Central memory CD8-positive, alpha-beta T cell (primary cell): ENCODE results near the gene TGM3.

ENCODE experiments used
- ATAC-seq: fragments of 150-1000 bp; cut with Tn5 transposase; replicated peaks from 2 replicates; pipeline ENCODE4 v1.10.0; 2022; ENCODE audit warnings: mild to moderate bottlenecking, moderate FRiP score, moderate number of reproducible peaks; ENCODE audit not compliant: poor library complexity, severe bottlenecking; ENCODE audit errors: extremely low read depth
- DNase-seq, 2 donors: peaks; one replicate each; pipeline ENCODE4 v3.0.0; 2021; ENCODE audit warnings: low spot score in 2 of 2
- H3K27ac Mint-ChIP-seq: one replicate; pipeline ENCODE4 v1.8.0; 2022; ENCODE audit warnings: low read depth, mild to moderate bottlenecking, moderate library complexity, mixed read lengths
- H3K27me3 Mint-ChIP-seq: one replicate; pipeline ENCODE4 v1.8.0; 2022; ENCODE audit warnings: mixed read lengths
- H3K36me3 Mint-ChIP-seq: one replicate; pipeline ENCODE4 v1.8.0; 2022; ENCODE audit warnings: mild to moderate bottlenecking, moderate library complexity, mixed read lengths; ENCODE audit not compliant: insufficient read depth
- H3K4me1 Mint-ChIP-seq: one replicate; pipeline ENCODE4 v1.8.0; 2022; ENCODE audit warnings: mixed read lengths
- H3K4me3 Mint-ChIP-seq: one replicate; pipeline ENCODE4 v1.8.0; 2022; ENCODE audit warnings: mild to moderate bottlenecking, moderate library complexity, mixed read lengths
- H3K9me3 Mint-ChIP-seq: one replicate; pipeline ENCODE4 v1.8.0; 2022; ENCODE audit warnings: mixed read lengths

Gene TGM3

GRCh38 chr20:2302384-2303060 lies 6.7 kb downstream of the TGM3 start:
- Mint-ChIP-seq H3K4me1 (no peaks in the 10 kb centered on the region), H3K27ac (no peak overlapping the region)

GRCh38 chr20:2303673-2304072 lies 7.9 kb downstream of the TGM3 start:
- Mint-ChIP-seq H3K36me3 (no peaks in the 10 kb centered on the region), H3K9me3 (no peaks in the 10 kb centered on the region), H3K4me1 (no peaks in the 10 kb centered on the region), H3K27me3 (peaks cover 70% of the 10 kb centered on the region), H3K27ac (no peak overlapping the region), H3K4me3 (no peak overlapping the region)
- ATAC-seq (no peak), DNase-seq (no peak)

More at GRCh38 chr20:2302384-2303060, 6.7 kb downstream of the TGM3 start:
- H3K36me3 Mint-ChIP-seq, result no peaks in the 10 kb centered on the region
- no peak for ATAC-seq
- DNase-seq, result no peak
- H3K9me3 Mint-ChIP-seq, result no peaks in the 10 kb centered on the region
- peaks cover 78% of the 10 kb centered on the region for H3K27me3 Mint-ChIP-seq
- no peak overlapping the region for H3K4me3 Mint-ChIP-seq

GRCh38 chr20:2304180-2304579 lies 8.4 kb downstream of the TGM3 start:
- H3K4me3 Mint-ChIP-seq, result no peak overlapping the region
- DNase-seq (no peak), ATAC-seq (no peak)
- H3K27ac Mint-ChIP-seq, result no peak overlapping the region
- H3K27me3 Mint-ChIP-seq, result peaks cover 65% of the 10 kb centered on the region
- H3K4me1 Mint-ChIP-seq, result no peaks in the 10 kb centered on the region
- H3K9me3 Mint-ChIP-seq, result no peaks in the 10 kb centered on the region
- H3K36me3 Mint-ChIP-seq, result no peaks in the 10 kb centered on the region

GRCh38 chr20:2305029-2305428 lies 9.2 kb downstream of the TGM3 start:
- H3K27me3 Mint-ChIP-seq, result peaks cover 57% of the 10 kb centered on the region
- no peak for ATAC-seq
- H3K4me3 Mint-ChIP-seq, result no peak overlapping the region
- DNase-seq, result no peak
- no peaks in the 10 kb centered on the region for H3K36me3 Mint-ChIP-seq
- H3K9me3 Mint-ChIP-seq, result no peaks in the 10 kb centered on the region
- no peaks in the 10 kb centered on the region for H3K4me1 Mint-ChIP-seq
- no peak overlapping the region for H3K27ac Mint-ChIP-seq

- H3K27ac Mint-ChIP-seq, result no peak overlapping the region
Measured at GRCh38 chr20:2305479-2305878, 9.7 kb downstream of the TGM3 start.

GRCh38 chr20:2305946-2306345 lies 10.1 kb downstream of the TGM3 start:
- Mint-ChIP-seq H3K27me3 (peaks cover 56% of the 10 kb centered on the region), H3K27ac (no peak overlapping the region), H3K4me3 (no peak overlapping the region), H3K4me1 (no peaks in the 10 kb centered on the region), H3K36me3 (no peaks in the 10 kb centered on the region), H3K9me3 (no peaks in the 10 kb centered on the region)
- ATAC-seq (no peak), DNase-seq (no peak)

More at GRCh38 chr20:2305479-2305878, 9.7 kb downstream of the TGM3 start:
- Mint-ChIP-seq H3K9me3 (no peaks in the 10 kb centered on the region), H3K4me1 (no peaks in the 10 kb centered on the region), H3K36me3 (no peaks in the 10 kb centered on the region), H3K27me3 (peaks cover 54% of the 10 kb centered on the region), H3K4me3 (no peak overlapping the region)
- ATAC-seq (no peak), DNase-seq (no peak)

GRCh38 chr20:2307136-2307535 lies 11.3 kb downstream of the TGM3 start:
- ATAC-seq (no peak), DNase-seq (no peak)
- H3K27ac Mint-ChIP-seq, result peak overlapping the region; percentile 1
- no peaks in the 10 kb centered on the region for H3K4me1 Mint-ChIP-seq
- no peak overlapping the region for H3K4me3 Mint-ChIP-seq
- H3K27me3 Mint-ChIP-seq, result peaks cover 68% of the 10 kb centered on the region
- H3K36me3 Mint-ChIP-seq, result no peaks in the 10 kb centered on the region
- no peaks in the 10 kb centered on the region for H3K9me3 Mint-ChIP-seq

- no peak for DNase-seq
- Mint-ChIP-seq H3K36me3 (no peaks in the 10 kb centered on the region), H3K4me3 (no peak overlapping the region)
Measured at GRCh38 chr20:2311329-2311728, 15.5 kb downstream of the TGM3 start.

GRCh38 chr20:2312876-2313275 lies 17.1 kb downstream of the TGM3 start:
- Mint-ChIP-seq H3K27me3 (peaks cover 29% of the 10 kb centered on the region), H3K4me1 (no peaks in the 10 kb centered on the region), H3K9me3 (no peaks in the 10 kb centered on the region), H3K4me3 (no peak overlapping the region), H3K36me3 (no peaks in the 10 kb centered on the region), H3K27ac (no peak overlapping the region)
- no peak for ATAC-seq
- DNase-seq, result no peak

More at GRCh38 chr20:2311329-2311728, 15.5 kb downstream of the TGM3 start:
- Mint-ChIP-seq H3K27me3 (peaks cover 35% of the 10 kb centered on the region), H3K4me1 (no peaks in the 10 kb centered on the region), H3K27ac (no peak overlapping the region), H3K9me3 (no peaks in the 10 kb centered on the region)
- ATAC-seq, result no peak

GRCh38 chr20:2313316-2313715 lies 17.5 kb downstream of the TGM3 start:
- ATAC-seq (no peak), DNase-seq (no peak)
- Mint-ChIP-seq H3K4me3 (no peak overlapping the region), H3K36me3 (no peaks in the 10 kb centered on the region), H3K27ac (no peak overlapping the region), H3K4me1 (no peaks in the 10 kb centered on the region), H3K27me3 (peaks cover 29% of the 10 kb centered on the region), H3K9me3 (no peaks in the 10 kb centered on the region)

- no peaks in the 10 kb centered on the region for H3K36me3 Mint-ChIP-seq
- no peaks in the 10 kb centered on the region for H3K4me1 Mint-ChIP-seq
- H3K9me3 Mint-ChIP-seq, result no peaks in the 10 kb centered on the region
- DNase-seq, result no peak
- no peak overlapping the region for H3K4me3 Mint-ChIP-seq
- ATAC-seq, result no peak
- H3K27ac Mint-ChIP-seq, result no peak overlapping the region
- peaks cover 41% of the 10 kb centered on the region for H3K27me3 Mint-ChIP-seq
Measured at GRCh38 chr20:2314759-2315439, 19.1 kb downstream of the TGM3 start.

GRCh38 chr20:2315440-2315778 lies 19.6 kb downstream of the TGM3 start:
- no peak for DNase-seq
- H3K4me1 Mint-ChIP-seq, result no peaks in the 10 kb centered on the region

GRCh38 chr20:2316847-2317495 lies 21.2 kb downstream of the TGM3 start:
- H3K9me3 Mint-ChIP-seq, result no peaks in the 10 kb centered on the region
- H3K27ac Mint-ChIP-seq, result no peak overlapping the region
- ATAC-seq (no peak), DNase-seq (no peak)
- no peaks in the 10 kb centered on the region for H3K4me1 Mint-ChIP-seq
- peaks cover 26% of the 10 kb centered on the region for H3K27me3 Mint-ChIP-seq
- H3K4me3 Mint-ChIP-seq, result no peak overlapping the region
- H3K36me3 Mint-ChIP-seq, result no peaks in the 10 kb centered on the region

More at GRCh38 chr20:2315440-2315778, 19.6 kb downstream of the TGM3 start:
- no peak for ATAC-seq
- Mint-ChIP-seq H3K27ac (no peak overlapping the region), H3K4me3 (no peak overlapping the region), H3K36me3 (no peaks in the 10 kb centered on the region), H3K27me3 (peaks cover 42% of the 10 kb centered on the region), H3K9me3 (no peaks in the 10 kb centered on the region)
